ENCODE results near the gene GLIS2.

The GLIS2 gene

GRCh38 chr16:4313563-4314531 is 2.0 kb upstream of the GLIS2 start:
- TF ChIP-seq, protein P1, sequence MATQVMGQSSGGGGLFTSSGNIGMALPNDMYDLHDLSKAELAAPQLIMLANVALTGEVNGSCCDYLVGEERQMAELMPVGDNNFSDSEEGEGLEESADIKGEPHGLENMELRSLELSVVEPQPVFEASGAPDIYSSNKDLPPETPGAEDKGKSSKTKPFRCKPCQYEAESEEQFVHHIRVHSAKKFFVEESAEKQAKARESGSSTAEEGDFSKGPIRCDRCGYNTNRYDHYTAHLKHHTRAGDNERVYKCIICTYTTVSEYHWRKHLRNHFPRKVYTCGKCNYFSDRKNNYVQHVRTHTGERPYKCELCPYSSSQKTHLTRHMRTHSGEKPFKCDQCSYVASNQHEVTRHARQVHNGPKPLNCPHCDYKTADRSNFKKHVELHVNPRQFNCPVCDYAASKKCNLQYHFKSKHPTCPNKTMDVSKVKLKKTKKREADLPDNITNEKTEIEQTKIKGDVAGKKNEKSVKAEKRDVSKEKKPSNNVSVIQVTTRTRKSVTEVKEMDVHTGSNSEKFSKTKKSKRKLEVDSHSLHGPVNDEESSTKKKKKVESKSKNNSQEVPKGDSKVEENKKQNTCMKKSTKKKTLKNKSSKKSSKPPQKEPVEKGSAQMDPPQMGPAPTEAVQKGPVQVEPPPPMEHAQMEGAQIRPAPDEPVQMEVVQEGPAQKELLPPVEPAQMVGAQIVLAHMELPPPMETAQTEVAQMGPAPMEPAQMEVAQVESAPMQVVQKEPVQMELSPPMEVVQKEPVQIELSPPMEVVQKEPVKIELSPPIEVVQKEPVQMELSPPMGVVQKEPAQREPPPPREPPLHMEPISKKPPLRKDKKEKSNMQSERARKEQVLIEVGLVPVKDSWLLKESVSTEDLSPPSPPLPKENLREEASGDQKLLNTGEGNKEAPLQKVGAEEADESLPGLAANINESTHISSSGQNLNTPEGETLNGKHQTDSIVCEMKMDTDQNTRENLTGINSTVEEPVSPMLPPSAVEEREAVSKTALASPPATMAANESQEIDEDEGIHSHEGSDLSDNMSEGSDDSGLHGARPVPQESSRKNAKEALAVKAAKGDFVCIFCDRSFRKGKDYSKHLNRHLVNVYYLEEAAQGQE (IDR thresholded peaks at IDR 0.05; ENCODE audit: insufficient read depth in 1 of 2, low read depth in 2 of 2, low read length in 2 of 2) = no peak
- TF ChIP-seq SIN3A (IDR thresholded peaks at IDR 0.05; ENCODE audit: borderline replicate concordance, insufficient read depth, low read length) (no peak), FOXP2 (optimal IDR thresholded peaks at IDR 0.05; ENCODE audit: borderline replicate concordance, extremely low read depth, extremely low read length, insufficient read depth) (no peak), TAF1 (IDR thresholded peaks at IDR 0.05; ENCODE audit: borderline replicate concordance, insufficient read depth, low read length) (no peak), POLR2AphosphoS5 (IDR thresholded peaks at IDR 0.05; ENCODE audit: low read depth, low read length) (no peak)

- TF ChIP-seq SIN3A (IDR thresholded peaks at IDR 0.05; ENCODE audit: borderline replicate concordance, insufficient read depth, low read length) = no peak
- TF ChIP-seq, protein P1 (IDR thresholded peaks at IDR 0.05; ENCODE audit: insufficient read depth in 1 of 2, low read depth in 2 of 2, low read length in 2 of 2) = no peak
- no peak for TF ChIP-seq POLR2AphosphoS5 (IDR thresholded peaks at IDR 0.05; ENCODE audit: low read depth, low read length)
- TF ChIP-seq TAF1 (IDR thresholded peaks at IDR 0.05; ENCODE audit: borderline replicate concordance, insufficient read depth, low read length) = no peak
- TF ChIP-seq FOXP2 (optimal IDR thresholded peaks at IDR 0.05; ENCODE audit: borderline replicate concordance, extremely low read depth, extremely low read length, insufficient read depth) = no peak
These were observed 1.2 kb upstream of the GLIS2 start for GRCh38 chr16:4314532-4315185.

GRCh38 chr16:4316108-4316863 is 419 bp downstream of the GLIS2 start:
- TF ChIP-seq TAF1 (IDR thresholded peaks at IDR 0.05; ENCODE audit: borderline replicate concordance, insufficient read depth, low read length) (no peak), SIN3A (IDR thresholded peaks at IDR 0.05; ENCODE audit: borderline replicate concordance, insufficient read depth, low read length) (no peak), POLR2AphosphoS5 (IDR thresholded peaks at IDR 0.05; ENCODE audit: low read depth, low read length) (no peak), FOXP2 (optimal IDR thresholded peaks at IDR 0.05; ENCODE audit: borderline replicate concordance, extremely low read depth, extremely low read length, insufficient read depth) (no peak)

GRCh38 chr16:4316864-4317531 is 1.1 kb downstream of the GLIS2 start:
- TF ChIP-seq POLR2AphosphoS5 (IDR thresholded peaks at IDR 0.05; ENCODE audit: low read depth, low read length) (no peak), TAF1 (IDR thresholded peaks at IDR 0.05; ENCODE audit: borderline replicate concordance, insufficient read depth, low read length) (no peak), SIN3A (IDR thresholded peaks at IDR 0.05; ENCODE audit: borderline replicate concordance, insufficient read depth, low read length) (no peak)

DNA sequence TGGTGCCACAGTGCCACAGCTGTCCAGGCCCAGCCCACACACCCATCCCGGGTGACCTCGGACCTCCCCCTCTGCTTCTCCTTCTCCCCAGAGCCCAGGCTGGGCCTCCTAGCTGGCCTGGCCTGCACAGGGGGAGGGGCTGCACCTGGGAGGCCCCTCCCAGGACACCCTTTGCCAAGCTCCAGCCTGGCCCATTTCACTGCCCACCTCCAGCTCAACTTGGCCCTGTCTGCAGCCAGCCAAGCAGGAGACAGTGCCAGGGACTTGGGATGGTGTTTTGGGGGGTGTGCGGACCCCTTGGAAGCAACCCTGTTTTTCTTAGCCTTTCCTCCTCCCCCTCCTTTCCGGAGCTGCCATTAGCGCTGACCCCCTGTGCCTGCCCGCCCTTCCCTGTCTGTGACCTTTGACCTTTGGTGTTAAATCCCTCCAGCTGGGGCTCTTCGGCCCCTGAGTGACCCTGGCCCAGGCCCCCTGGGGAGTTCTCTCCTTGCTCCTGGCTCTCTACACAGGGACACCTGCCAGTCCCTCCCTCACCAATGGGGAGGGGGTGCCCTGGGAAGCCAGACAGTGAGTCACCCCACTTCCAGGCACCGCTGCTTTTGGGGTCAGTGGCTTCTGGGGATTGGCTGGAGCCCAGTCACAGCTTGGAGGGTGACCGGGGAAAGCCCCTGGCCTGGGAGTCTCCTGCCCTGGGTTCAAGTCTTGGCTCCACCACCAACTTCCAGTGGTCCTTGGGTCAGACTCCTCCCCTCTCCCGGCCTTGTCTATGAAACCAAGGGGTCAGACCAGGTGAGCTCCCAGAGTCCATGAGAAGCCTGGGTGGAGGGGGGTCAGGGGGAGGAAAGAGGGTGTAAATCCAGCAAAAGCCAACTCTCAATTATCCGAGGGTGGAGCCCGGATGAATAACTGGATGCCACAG is 1.9 kb downstream of the GLIS2 start:
- TF ChIP-seq, protein P1 (IDR thresholded peaks at IDR 0.05; ENCODE audit: insufficient read depth in 1 of 2, low read depth in 2 of 2, low read length in 2 of 2) = no peak
- TF ChIP-seq FOXP2 (optimal IDR thresholded peaks at IDR 0.05; ENCODE audit: borderline replicate concordance, extremely low read depth, extremely low read length, insufficient read depth) = no peak
- no peak for TF ChIP-seq SIN3A (IDR thresholded peaks at IDR 0.05; ENCODE audit: borderline replicate concordance, insufficient read depth, low read length)
- TF ChIP-seq POLR2AphosphoS5 (IDR thresholded peaks at IDR 0.05; ENCODE audit: low read depth, low read length) = no peak
- TF ChIP-seq TAF1 (IDR thresholded peaks at IDR 0.05; ENCODE audit: borderline replicate concordance, insufficient read depth, low read length) = no peak
